ENCODE data around the gene COIL. TPM values are rescaled to one million over a fixed set of nuclear protein-coding genes. Genes with fewer than 3 reads are reported as not detected.

Gene COIL
- 10 to 100 TPM in 2 of 4 donors, 1 to 10 TPM in 2; 8.2 to 15.2 (median 10.0) TPM for total RNA-seq

GRCh38 chr17:56960596-56961538 lies at the start of gene COIL:
Gene COIL, minus strand, starts transcription at chr17:56961050. Its CDS starts 31 bp downstream, at chr17:56961019.
- TF ChIP-seq CTCF (IDR thresholded peaks at IDR 0.05; ENCODE audit: low read depth), result no peak

- no peak for TF ChIP-seq CTCF (IDR thresholded peaks at IDR 0.05; ENCODE audit: low read depth)
These were observed 49.6 kb upstream of the COIL start for GRCh38 chr17:57010487-57010886.

GRCh38 chr17:57009737-57010445 lies 49.0 kb upstream of the COIL start:
- TF ChIP-seq CTCF (IDR thresholded peaks at IDR 0.05; ENCODE audit: low read depth), result no peak

GRCh38 chr17:57008958-57009357 lies 48.1 kb upstream of the COIL start:
- no peak for TF ChIP-seq CTCF (IDR thresholded peaks at IDR 0.05; ENCODE audit: low read depth)

- TF ChIP-seq CTCF (IDR thresholded peaks at IDR 0.05; ENCODE audit: low read depth), result no peak
These were observed 45.2 kb upstream of the COIL start for GRCh38 chr17:57006040-57006439.

GRCh38 chr17:57004944-57005579 lies 44.2 kb upstream of the COIL start:
- TF ChIP-seq CTCF (IDR thresholded peaks at IDR 0.05; ENCODE audit: low read depth), result no peak

GRCh38 chr17:57002904-57003303 lies 42.1 kb upstream of the COIL start:
- TF ChIP-seq CTCF (IDR thresholded peaks at IDR 0.05; ENCODE audit: low read depth), result no peak

Measured in subcutaneous adipose tissue (tissue), 4 donors.